CD4-positive, alpha-beta T cell (primary cell): ENCODE results near the gene AURKAIP1. TPM values are rescaled to one million over a fixed set of nuclear protein-coding genes. Genes with fewer than 3 reads are reported as not detected.

Experiments
- ATAC-seq: fragments of 200-7000 bp; cut with Tn5 transposase; one replicate; pipeline ENCODE4 v1.10.0; 2022; ENCODE audit warnings: mild to moderate bottlenecking; ENCODE audit not compliant: poor library complexity
- CTCF ChIA-PET: fragments of 350-600 bp; sonication (Branson Sonifier 250); formaldehyde crosslinking; loops from one replicate; lab custom pipeline; 2021; ENCODE audit warnings: antibody characterized with exemption, inconsistent platforms; lab: Charles Lee
- POLR2A ChIA-PET: fragments of 350-600 bp; sonication (Branson Sonifier 250); formaldehyde crosslinking; loops from one replicate; lab custom pipeline; 2021; ENCODE audit warnings: antibody characterized with exemption, inconsistent platforms; lab: Charles Lee
- DNase-seq, 14 experiments: peaks; one replicate each; pipeline ENCODE4 v3.0.0-alpha.2; 2013 to 2020; ENCODE audit warnings: mixed read lengths in 2 of 14
- H3K27ac ChIP-seq, 2 donors: one replicate each; pipeline versions ENCODE4 v1.5.1 to v1.7.0; 2013; ENCODE audit warnings: low read length in 2 of 2, low read depth in 1 of 2, mild to moderate bottlenecking in 1 of 2
- H3K27me3 ChIP-seq, 2 experiments: 1 replicate in 1 of 2; 2 replicates in 1 of 2; pipeline versions ENCODE4 v1.6.1 to v1.7.0; 2013; ENCODE audit warnings: low read length in 2 of 2, control low read depth in 1 of 2, mild to moderate bottlenecking in 1 of 2, moderate library complexity in 1 of 2; ENCODE audit not compliant: insufficient read depth in 2 of 2, control insufficient read depth in 1 of 2
- H3K36me3 ChIP-seq: one replicate; pipeline ENCODE4 v1.6.1; 2013; ENCODE audit warnings: low read length, control low read depth; ENCODE audit not compliant: insufficient read depth
- H3K4me1 ChIP-seq: one replicate; pipeline ENCODE4 v1.6.1; 2013; ENCODE audit warnings: low read length, control low read depth; ENCODE audit not compliant: insufficient read depth
- H3K4me3 ChIP-seq: one replicate; pipeline ENCODE4 v1.5.1; 2013; ENCODE audit warnings: mild to moderate bottlenecking, low read length, moderate library complexity
- H3K9me3 ChIP-seq, 2 experiments: 1 replicate in 1 of 2; 2 replicates in 1 of 2; pipeline versions ENCODE4 v1.6.1 to v1.7.0; 2013; ENCODE audit warnings: low read length in 2 of 2, mild to moderate bottlenecking in 2 of 2, control low read depth in 1 of 2, moderate library complexity in 1 of 2; ENCODE audit not compliant: control insufficient read depth in 1 of 2, insufficient read depth in 1 of 2
- H3K27ac Mint-ChIP-seq: one replicate; pipeline ENCODE4 v1.8.0; 2020; ENCODE audit warnings: mixed read lengths
- H3K27me3 Mint-ChIP-seq: one replicate; pipeline ENCODE4 v1.8.0; 2021; ENCODE audit warnings: mixed read lengths
- H3K36me3 Mint-ChIP-seq: one replicate; pipeline ENCODE4 v1.8.0; 2021; ENCODE audit warnings: low read depth, mixed read lengths
- H3K4me1 Mint-ChIP-seq: one replicate; pipeline ENCODE4 v1.8.0; 2021; ENCODE audit warnings: low read depth, mixed read lengths
- H3K4me3 Mint-ChIP-seq: one replicate; pipeline ENCODE4 v1.8.0; 2020; ENCODE audit warnings: mild to moderate bottlenecking, mixed read lengths
- H3K9me3 Mint-ChIP-seq: one replicate; pipeline ENCODE4 v1.8.0; 2020; ENCODE audit warnings: mixed read lengths
- intact Hi-C, 2 experiments: fragments of 100-400 bp; cut with DNase I in 1 of 2; cut with micrococcal nuclease in 1 of 2; formaldehyde crosslinking; loops; one replicate each; pipeline versions ENCODE4 v1.15.1 to v1.9.0; 2023 to 2025; cut with DNase I, micrococcal nuclease
- total RNA-seq, 174 experiments: library from RNA in 2 of 174; stranded (reverse) in 2 of 174; gene quantifications; one replicate each; pipeline ENCODE4 v1.2.3 and lab custom pipeline; 2021 to 2026
- TF ChIP-seq, protein P1 (sequence below): fragments of 200-600 bp; IDR thresholded peaks from one replicate; pipeline ENCODE4 v1.8.0; 2022; ENCODE audit warnings: antibody characterized with exemption, mild to moderate bottlenecking

The AURKAIP1 gene
- total RNA-seq, 2 experiments from 2014 or later = 59.2 to 64.6 TPM

DNA sequence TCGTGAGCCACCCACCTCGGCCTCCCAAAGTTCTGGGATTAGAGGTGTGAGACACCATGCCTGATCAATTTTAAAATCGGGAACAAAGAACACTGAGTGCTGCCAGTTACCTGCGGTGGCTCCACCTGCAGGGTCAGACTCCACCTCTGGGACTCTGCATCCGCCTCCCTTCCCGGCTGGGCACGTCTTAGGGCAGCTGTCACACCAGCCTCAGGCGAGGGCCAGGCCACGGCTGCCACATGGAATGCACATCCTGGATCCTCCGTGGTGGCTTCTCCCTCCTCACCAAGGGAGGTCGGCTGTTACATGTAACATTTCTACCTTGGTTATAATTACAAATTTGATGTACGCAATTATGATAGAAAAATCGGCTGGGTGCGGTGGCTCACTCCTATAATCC lies 10.7 kb downstream of the AURKAIP1 start:
- CTCF ChIA-PET = no interaction called here
- Histone ChIP-seq H3K36me3 (no peaks in the 10 kb centered on the region), H3K4me1 (peaks cover 9% of the 10 kb centered on the region), H3K9me3 (peaks cover 0 to 6% of the 10 kb centered on the region in 2 experiments), H3K27me3 (peaks cover 0 to 7% of the 10 kb centered on the region in 2 experiments), H3K4me3 (no peak overlapping the region), H3K27ac (no peak overlapping the region)
- Mint-ChIP-seq H3K4me3 (no peak overlapping the region), H3K27ac (no peak overlapping the region), H3K27me3 (peaks cover 9% of the 10 kb centered on the region), H3K36me3 (no peaks in the 10 kb centered on the region), H3K9me3 (no peaks in the 10 kb centered on the region), H3K4me1 (peaks cover 11% of the 10 kb centered on the region)
- DNase-seq = no peak
- ATAC-seq = no peak
- POLR2A ChIA-PET = no interaction called here
- TF ChIP-seq, protein P1, sequence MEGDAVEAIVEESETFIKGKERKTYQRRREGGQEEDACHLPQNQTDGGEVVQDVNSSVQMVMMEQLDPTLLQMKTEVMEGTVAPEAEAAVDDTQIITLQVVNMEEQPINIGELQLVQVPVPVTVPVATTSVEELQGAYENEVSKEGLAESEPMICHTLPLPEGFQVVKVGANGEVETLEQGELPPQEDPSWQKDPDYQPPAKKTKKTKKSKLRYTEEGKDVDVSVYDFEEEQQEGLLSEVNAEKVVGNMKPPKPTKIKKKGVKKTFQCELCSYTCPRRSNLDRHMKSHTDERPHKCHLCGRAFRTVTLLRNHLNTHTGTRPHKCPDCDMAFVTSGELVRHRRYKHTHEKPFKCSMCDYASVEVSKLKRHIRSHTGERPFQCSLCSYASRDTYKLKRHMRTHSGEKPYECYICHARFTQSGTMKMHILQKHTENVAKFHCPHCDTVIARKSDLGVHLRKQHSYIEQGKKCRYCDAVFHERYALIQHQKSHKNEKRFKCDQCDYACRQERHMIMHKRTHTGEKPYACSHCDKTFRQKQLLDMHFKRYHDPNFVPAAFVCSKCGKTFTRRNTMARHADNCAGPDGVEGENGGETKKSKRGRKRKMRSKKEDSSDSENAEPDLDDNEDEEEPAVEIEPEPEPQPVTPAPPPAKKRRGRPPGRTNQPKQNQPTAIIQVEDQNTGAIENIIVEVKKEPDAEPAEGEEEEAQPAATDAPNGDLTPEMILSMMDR = no peak
- intact Hi-C loops = no loop called here

DNA sequence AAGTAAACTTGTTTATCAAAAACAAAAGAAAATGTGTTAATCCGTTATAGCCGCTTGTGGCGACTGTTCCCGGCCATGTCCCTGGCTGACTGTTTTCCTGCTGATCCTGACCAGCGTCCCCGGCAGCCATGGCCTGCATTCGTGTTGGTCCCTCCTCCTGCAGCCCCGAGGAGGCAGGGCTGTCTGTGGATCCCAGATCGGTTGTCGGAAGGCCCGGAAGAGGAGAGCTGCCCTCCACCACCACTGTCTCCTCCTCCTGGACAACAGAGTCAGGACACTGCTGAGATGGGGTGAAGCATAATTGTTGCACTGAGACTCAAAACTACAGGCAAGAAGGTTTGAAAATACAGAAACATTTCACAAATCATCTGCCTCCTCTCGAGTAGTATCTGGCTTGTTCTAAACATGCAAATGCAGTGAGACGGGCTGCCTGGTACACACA lies 13.0 kb downstream of the AURKAIP1 start:
- H3K9me3 Mint-ChIP-seq = no peaks in the 10 kb centered on the region
- Histone ChIP-seq H3K36me3 (no peaks in the 10 kb centered on the region), H3K27ac (no peak overlapping the region), H3K27me3 (peaks cover 16 to 19% of the 10 kb centered on the region in 2 experiments), H3K9me3 (peaks cover 0 to 10% of the 10 kb centered on the region in 2 experiments), H3K4me3 (no peak overlapping the region), H3K4me1 (peaks cover 25% of the 10 kb centered on the region)
- H3K27ac Mint-ChIP-seq = no peak overlapping the region
- TF ChIP-seq, protein P1 = no peak
- ChIA-PET POLR2A (no interaction called here), CTCF (no interaction called here)
- peaks cover 26% of the 10 kb centered on the region for H3K27me3 Mint-ChIP-seq
- ATAC-seq = no peak
- peaks cover 12% of the 10 kb centered on the region for H3K4me1 Mint-ChIP-seq
- H3K36me3 Mint-ChIP-seq = no peaks in the 10 kb centered on the region
- no peak for DNase-seq
- intact Hi-C loops = no loop called here
- no peak overlapping the region for H3K4me3 Mint-ChIP-seq

DNA sequence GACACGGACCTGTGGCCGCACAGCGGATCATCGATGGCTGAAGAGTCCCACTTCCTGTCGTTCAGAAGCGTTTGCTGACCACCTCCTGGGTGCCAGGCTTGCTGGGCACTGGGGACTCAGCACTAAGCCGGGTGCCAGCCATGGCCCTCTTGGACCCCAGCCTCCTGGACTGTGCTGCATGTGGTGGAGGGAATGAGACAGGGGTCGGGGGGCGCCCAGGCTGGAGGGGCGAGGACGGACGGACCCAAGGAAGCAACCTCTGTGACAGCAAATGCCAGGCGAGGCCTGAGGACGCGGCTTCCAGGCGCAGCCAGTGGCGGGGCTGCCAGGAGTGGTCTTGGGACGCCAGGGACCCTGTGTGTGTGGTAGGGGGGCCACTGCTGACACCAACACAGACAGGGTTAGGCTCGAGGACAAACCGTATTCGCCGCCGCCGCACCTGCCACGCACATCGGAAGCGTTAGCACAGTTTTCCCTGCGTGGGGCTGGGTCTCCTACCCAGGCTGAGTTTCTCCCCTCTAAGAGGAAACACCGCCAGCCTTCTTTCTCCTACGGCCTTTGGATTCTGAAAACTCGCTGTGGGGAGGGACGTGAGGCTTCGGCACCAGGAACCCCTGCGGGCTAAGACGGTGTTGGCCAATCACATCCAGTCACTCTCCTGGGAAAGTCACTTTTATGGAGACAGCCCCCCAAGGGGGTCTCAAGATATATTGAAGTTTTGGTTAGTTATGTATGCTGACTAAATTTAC lies 13.6 kb downstream of the AURKAIP1 start:
- CTCF ChIA-PET = no interaction called here
- H3K36me3 ChIP-seq = no peaks in the 10 kb centered on the region
- no peak overlapping the region for H3K4me3 Mint-ChIP-seq
- intact Hi-C loops = no loop called here
- DNase-seq (no peak), ATAC-seq (no peak)
- H3K4me1 Mint-ChIP-seq = peaks cover 12% of the 10 kb centered on the region
- H3K27me3 ChIP-seq = peaks cover 20 to 22% of the 10 kb centered on the region in 2 experiments
- TF ChIP-seq, protein P1 = no peak
- no peak overlapping the region for H3K4me3 ChIP-seq
- no peaks in the 10 kb centered on the region for H3K36me3 Mint-ChIP-seq
- POLR2A ChIA-PET = no interaction called here
- no peak overlapping the region for H3K27ac Mint-ChIP-seq
- H3K27ac ChIP-seq = no peak overlapping the region
- peaks cover 0 to 14% of the 10 kb centered on the region in 2 experiments for H3K9me3 ChIP-seq
- no peaks in the 10 kb centered on the region for H3K9me3 Mint-ChIP-seq
- peaks cover 26% of the 10 kb centered on the region for H3K27me3 Mint-ChIP-seq
- peaks cover 25% of the 10 kb centered on the region for H3K4me1 ChIP-seq
